ENCODE results near the gene PAX5.

PAX5 gene

GRCh38 chr9:36902080-36902716 lies 131.9 kb downstream of the PAX5 start:
- DNase-seq, result no peak
- no peak for TF ChIP-seq GATA1 (IDR thresholded peaks at IDR 0.05; ENCODE audit: low read depth, low read length)
- no peak for TF ChIP-seq POLR2A (IDR thresholded peaks at IDR 0.05; ENCODE audit: low read length)

- TF ChIP-seq POLR2A (IDR thresholded peaks at IDR 0.05; ENCODE audit: low read length), result no peak
- no peak for TF ChIP-seq GATA1 (IDR thresholded peaks at IDR 0.05; ENCODE audit: low read depth, low read length)
- DNase-seq, result no peak
Measured at GRCh38 chr9:36901528-36901927, 132.5 kb downstream of the PAX5 start.

GRCh38 chr9:36900856-36901220 lies 133.2 kb downstream of the PAX5 start:
- no peak for DNase-seq
- no peak for TF ChIP-seq POLR2A (IDR thresholded peaks at IDR 0.05; ENCODE audit: low read length)
- no peak for TF ChIP-seq GATA1 (IDR thresholded peaks at IDR 0.05; ENCODE audit: low read depth, low read length)

- DNase-seq, result no peak
- TF ChIP-seq GATA1 (IDR thresholded peaks at IDR 0.05; ENCODE audit: low read depth, low read length) (no peak), POLR2A (IDR thresholded peaks at IDR 0.05; ENCODE audit: low read length) (no peak)
Measured at GRCh38 chr9:36900136-36900855, 133.8 kb downstream of the PAX5 start.

GRCh38 chr9:36899406-36899805 lies 134.7 kb downstream of the PAX5 start:
- DNase-seq, result no peak
- no peak for TF ChIP-seq POLR2A (IDR thresholded peaks at IDR 0.05; ENCODE audit: low read length)
- no peak for TF ChIP-seq GATA1 (IDR thresholded peaks at IDR 0.05; ENCODE audit: low read depth, low read length)

- no peak for TF ChIP-seq GATA1 (IDR thresholded peaks at IDR 0.05; ENCODE audit: low read depth, low read length)
- TF ChIP-seq POLR2A (IDR thresholded peaks at IDR 0.05; ENCODE audit: low read length), result no peak
- no peak for DNase-seq
Measured at GRCh38 chr9:36898431-36899020, 135.5 kb downstream of the PAX5 start.

GRCh38 chr9:36897478-36897877 lies 136.6 kb downstream of the PAX5 start:
- TF ChIP-seq POLR2A (IDR thresholded peaks at IDR 0.05; ENCODE audit: low read length), result no peak
- no peak for TF ChIP-seq GATA1 (IDR thresholded peaks at IDR 0.05; ENCODE audit: low read depth, low read length)
- DNase-seq, result no peak

- no peak for DNase-seq
- no peak for TF ChIP-seq GATA1 (IDR thresholded peaks at IDR 0.05; ENCODE audit: low read depth, low read length)
- TF ChIP-seq POLR2A (IDR thresholded peaks at IDR 0.05; ENCODE audit: low read length), result no peak
Measured at GRCh38 chr9:36897019-36897418, 137.0 kb downstream of the PAX5 start.

GRCh38 chr9:36896296-36896695 lies 137.8 kb downstream of the PAX5 start:
- no peak for DNase-seq
- TF ChIP-seq POLR2A (IDR thresholded peaks at IDR 0.05; ENCODE audit: low read length), result no peak
- no peak for TF ChIP-seq GATA1 (IDR thresholded peaks at IDR 0.05; ENCODE audit: low read depth, low read length)

GRCh38 chr9:36895744-36896260 lies 138.3 kb downstream of the PAX5 start:
- TF ChIP-seq POLR2A (IDR thresholded peaks at IDR 0.05; ENCODE audit: low read length), result no peak
- no peak for TF ChIP-seq GATA1 (IDR thresholded peaks at IDR 0.05; ENCODE audit: low read depth, low read length)
- no peak for DNase-seq

GRCh38 chr9:36894695-36895310 lies 139.3 kb downstream of the PAX5 start:
- TF ChIP-seq POLR2A (IDR thresholded peaks at IDR 0.05; ENCODE audit: low read length) (no peak), GATA1 (IDR thresholded peaks at IDR 0.05; ENCODE audit: low read depth, low read length) (no peak)
- DNase-seq, result no peak

GRCh38 chr9:36893911-36894310 lies 140.2 kb downstream of the PAX5 start:
- no peak for DNase-seq
- TF ChIP-seq POLR2A (IDR thresholded peaks at IDR 0.05; ENCODE audit: low read length), result no peak
- TF ChIP-seq GATA1 (IDR thresholded peaks at IDR 0.05; ENCODE audit: low read depth, low read length), result no peak

GRCh38 chr9:36893184-36893583 lies 140.9 kb downstream of the PAX5 start:
- TF ChIP-seq GATA1 (IDR thresholded peaks at IDR 0.05; ENCODE audit: low read depth, low read length) (no peak), POLR2A (IDR thresholded peaks at IDR 0.05; ENCODE audit: low read length) (no peak)
- no peak for DNase-seq

- DNase-seq, result no peak
- TF ChIP-seq POLR2A (IDR thresholded peaks at IDR 0.05; ENCODE audit: low read length) (no peak), GATA1 (IDR thresholded peaks at IDR 0.05; ENCODE audit: low read depth, low read length) (no peak)
Measured at GRCh38 chr9:36892279-36892678, 141.8 kb downstream of the PAX5 start.
